BLaER1 treated with 17β-estradiol and CSF1 and Interleukin-3, amounts not matched to agents 10 nM and 100 nM (cell line): ENCODE measurements around the gene AOAH.
"Not testable (repeated sequence)": the region's sequence is repeated elsewhere in the genome, so short reads cannot be mapped to it uniquely, and the experiment has no call there.

Experiments used
- H3K27ac ChIP-seq, 11 experiments: shearing (Covaris generic); formaldehyde crosslinking; 2 replicates each; pipeline ENCODE4 v1.8.1; 2022
- H3K27me3 ChIP-seq, 11 experiments: shearing (Covaris generic); formaldehyde crosslinking; 2 replicates each; pipeline ENCODE4 v1.8.1; 2022
- H3K36me3 ChIP-seq, 11 experiments: shearing (Covaris generic); formaldehyde crosslinking; 2 replicates each; pipeline ENCODE4 v1.8.1; 2022
- H3K4me1 ChIP-seq, 10 experiments: shearing (Covaris generic); formaldehyde crosslinking; 2 replicates each; pipeline ENCODE4 v1.8.1; 2022
- H3K4me2 ChIP-seq, 11 experiments: shearing (Covaris generic); formaldehyde crosslinking; 2 replicates each; pipeline ENCODE4 v1.8.1; 2022
- H3K4me3 ChIP-seq, 10 experiments: shearing (Covaris generic); formaldehyde crosslinking; 2 replicates each; pipeline ENCODE4 v1.8.1; 2022
- H3K9ac ChIP-seq, 11 experiments: shearing (Covaris generic); formaldehyde crosslinking; 2 replicates each; pipeline ENCODE4 v1.8.1; 2022
- H3K9me3 ChIP-seq, 11 experiments: shearing (Covaris generic); formaldehyde crosslinking; replicated peaks in 1 of 11; 2 replicates each; pipeline ENCODE4 v1.8.1; 2022
- H4K20me1 ChIP-seq, 11 experiments: shearing (Covaris generic); formaldehyde crosslinking; 2 replicates each; pipeline ENCODE4 v1.8.1; 2022
- Cebpa-rat ChIP-seq, 11 experiments: shearing (Covaris generic); IDR thresholded peaks; 2 replicates each; pipeline ENCODE4 v1.8.1; 2022

The AOAH gene

GRCh38 chr7:36717586-36717985, 6.7 kb downstream of the AOAH start:
- no peaks in the 10 kb centered on the region for H4K20me1 ChIP-seq
- TF ChIP-seq Cebpa-rat (IDR thresholded peaks at IDR 0.05), result no peak
- peak overlapping the region in 4 of 11 experiments; percentile 51 to 93 (median 80); a peak in 8 of 22 replicates for H3K27ac ChIP-seq
- peak overlapping the region in 3 of 11 experiments; percentile 19 to 76 (median 73); a peak in 4 of 22 replicates for H3K9ac ChIP-seq
- no peak overlapping the region for H3K4me3 ChIP-seq
- peaks cover 0 to 6% (median 0%) of the 10 kb centered on the region in 11 experiments; a peak in 1 of 22 replicates for H3K36me3 ChIP-seq
- H3K4me1 ChIP-seq, result peaks cover 0 to 59% (median 0%) of the 10 kb centered on the region in 10 experiments; a peak in 7 of 20 replicates
- H3K9me3 ChIP-seq, result no peaks in the 10 kb centered on the region
- H3K4me2 ChIP-seq, result peak overlapping the region in 4 of 11 experiments; percentile 50 to 85 (median 66); a peak in 7 of 22 replicates
- no peaks in the 10 kb centered on the region for H3K27me3 ChIP-seq

- H3K9ac ChIP-seq, result peak overlapping the region in 2 of 11 experiments; percentile 73 to 76; a peak in 3 of 22 replicates
- peak overlapping the region in 3 of 11 experiments; percentile 71 to 93 (median 90); a peak in 6 of 22 replicates for H3K27ac ChIP-seq
- H3K9me3 ChIP-seq, H3K27me3 ChIP-seq, H3K4me3 ChIP-seq, H4K20me1 ChIP-seq, H3K36me3 ChIP-seq: not testable (repeated sequence)
- H3K4me2 ChIP-seq, result peak overlapping the region in 3 of 11 experiments; percentile 53 to 85 (median 79); a peak in 5 of 22 replicates
- peaks cover 0 to 52% (median 0%) of the 10 kb centered on the region in 10 experiments; a peak in 7 of 20 replicates for H3K4me1 ChIP-seq
Observed at GRCh38 chr7:36716802-36717201, 7.5 kb downstream of the AOAH start.

GRCh38 chr7:36712015-36712414, 12.3 kb downstream of the AOAH start:
- Histone ChIP-seq H3K27me3 (no peaks in the 10 kb centered on the region), H3K4me2 (no peak overlapping the region), H4K20me1 (no peaks in the 10 kb centered on the region), H3K9me3 (peaks cover 0 to 22% (median 0%) of the 10 kb centered on the region in 11 experiments; a peak in 4 of 22 replicates), H3K27ac (no peak overlapping the region), H3K4me3 (no peak overlapping the region), H3K9ac (no peak overlapping the region), H3K36me3 (peaks cover 0 to 27% (median 0%) of the 10 kb centered on the region in 11 experiments; a peak in 3 of 22 replicates), H3K4me1 (peaks cover 0 to 14% (median 0%) of the 10 kb centered on the region in 10 experiments; a peak in 6 of 20 replicates)
- TF ChIP-seq Cebpa-rat (IDR thresholded peaks at IDR 0.05), result no peak

GRCh38 chr7:36711256-36711655, 13.0 kb downstream of the AOAH start:
- H3K27me3 ChIP-seq, result no peaks in the 10 kb centered on the region
- peaks cover 0 to 29% (median 0%) of the 10 kb centered on the region in 11 experiments; a peak in 8 of 22 replicates for H3K9me3 ChIP-seq
- peaks cover 0 to 10% (median 0%) of the 10 kb centered on the region in 10 experiments; a peak in 1 of 20 replicates for H3K4me1 ChIP-seq
- H3K27ac ChIP-seq, result no peak overlapping the region
- peak overlapping the region in 1 of 11 experiments; percentile 9; a peak in 2 of 22 replicates for H3K4me2 ChIP-seq
- no peaks in the 10 kb centered on the region for H4K20me1 ChIP-seq
- no peak for TF ChIP-seq Cebpa-rat (IDR thresholded peaks at IDR 0.05)
- H3K4me3 ChIP-seq, result no peak overlapping the region
- no peak overlapping the region for H3K9ac ChIP-seq
- peaks cover 0 to 35% (median 0%) of the 10 kb centered on the region in 11 experiments; a peak in 3 of 22 replicates for H3K36me3 ChIP-seq

- H3K4me1 ChIP-seq, result peaks cover 0 to 10% (median 0%) of the 10 kb centered on the region in 10 experiments; a peak in 1 of 20 replicates
- no peaks in the 10 kb centered on the region for H4K20me1 ChIP-seq
- H3K4me3 ChIP-seq, result no peak overlapping the region
- no peak for TF ChIP-seq Cebpa-rat (IDR thresholded peaks at IDR 0.05)
- no peak overlapping the region for H3K4me2 ChIP-seq
- no peaks in the 10 kb centered on the region for H3K27me3 ChIP-seq
- H3K9ac ChIP-seq, result no peak overlapping the region
- H3K27ac ChIP-seq, result no peak overlapping the region
- H3K9me3 ChIP-seq, result peaks cover 0 to 39% (median 0%) of the 10 kb centered on the region in 11 experiments; a peak in 8 of 22 replicates
- H3K36me3 ChIP-seq, result peaks cover 0 to 35% (median 0%) of the 10 kb centered on the region in 11 experiments; a peak in 3 of 22 replicates
Observed at GRCh38 chr7:36710186-36710791, 14.0 kb downstream of the AOAH start.

GRCh38 chr7:36708767-36709166, 15.5 kb downstream of the AOAH start:
- Histone ChIP-seq H4K20me1 (no peaks in the 10 kb centered on the region), H3K27me3 (no peaks in the 10 kb centered on the region), H3K9me3 (peaks cover 0 to 54% (median 0%) of the 10 kb centered on the region in 11 experiments; a peak in 8 of 22 replicates), H3K36me3 (peaks cover 0 to 35% (median 0%) of the 10 kb centered on the region in 11 experiments; a peak in 3 of 22 replicates), H3K4me1 (peaks cover 0 to 10% (median 0%) of the 10 kb centered on the region in 10 experiments; a peak in 1 of 20 replicates), H3K4me2 (peak overlapping the region in 2 of 11 experiments; percentile 17 to 44; a peak in 3 of 22 replicates), H3K9ac (no peak overlapping the region), H3K4me3 (no peak overlapping the region), H3K27ac (no peak overlapping the region)
- no peak for TF ChIP-seq Cebpa-rat (IDR thresholded peaks at IDR 0.05)

GRCh38 chr7:36707898-36708297, 16.4 kb downstream of the AOAH start:
- no peak overlapping the region for H3K4me2 ChIP-seq
- TF ChIP-seq Cebpa-rat (IDR thresholded peaks at IDR 0.05), result no peak
- H3K36me3 ChIP-seq, result peaks cover 0 to 35% (median 0%) of the 10 kb centered on the region in 11 experiments; a peak in 3 of 22 replicates
- no peak overlapping the region for H3K4me3 ChIP-seq
- no peaks in the 10 kb centered on the region for H4K20me1 ChIP-seq
- H3K27ac ChIP-seq, result no peak overlapping the region
- H3K27me3 ChIP-seq, result no peaks in the 10 kb centered on the region
- H3K9ac ChIP-seq, result no peak overlapping the region
- H3K4me1 ChIP-seq, result peaks cover 0 to 14% (median 0%) of the 10 kb centered on the region in 10 experiments; a peak in 2 of 20 replicates
- H3K9me3 ChIP-seq, result peaks cover 0 to 61% (median 0%) of the 10 kb centered on the region in 11 experiments; a peak in 8 of 22 replicates

GRCh38 chr7:36707465-36707864, 16.8 kb downstream of the AOAH start:
- H3K9ac ChIP-seq, result no peak overlapping the region
- H3K4me2 ChIP-seq, result no peak overlapping the region
- no peak overlapping the region for H3K27ac ChIP-seq
- H4K20me1 ChIP-seq, result no peaks in the 10 kb centered on the region
- H3K9me3 ChIP-seq, result peaks cover 0 to 61% (median 0%) of the 10 kb centered on the region in 11 experiments; a peak in 8 of 22 replicates
- peaks cover 0 to 35% (median 0%) of the 10 kb centered on the region in 11 experiments; a peak in 3 of 22 replicates for H3K36me3 ChIP-seq
- no peaks in the 10 kb centered on the region for H3K27me3 ChIP-seq
- H3K4me3 ChIP-seq, result no peak overlapping the region
- no peak for TF ChIP-seq Cebpa-rat (IDR thresholded peaks at IDR 0.05)
- peaks cover 0 to 18% (median 0%) of the 10 kb centered on the region in 10 experiments; a peak in 2 of 20 replicates for H3K4me1 ChIP-seq

GRCh38 chr7:36703860-36704259, 20.4 kb downstream of the AOAH start:
- H3K9ac ChIP-seq, H3K27ac ChIP-seq, H4K20me1 ChIP-seq, H3K4me3 ChIP-seq, H3K27me3 ChIP-seq, H3K4me2 ChIP-seq: not testable (repeated sequence)
- peaks cover 0 to 48% (median 0%) of the 10 kb centered on the region in 11 experiments; a peak in 8 of 22 replicates for H3K9me3 ChIP-seq
- H3K36me3 ChIP-seq, result peaks cover 0 to 12% (median 0%) of the 10 kb centered on the region in 11 experiments; a peak in 3 of 22 replicates
- H3K4me1 ChIP-seq, result peaks cover 0 to 44% (median 0%) of the 10 kb centered on the region in 10 experiments; a peak in 5 of 20 replicates
